Right renal cortex interstitium (tissue), 3 donors: Measurements from ENCODE around the gene ARHGEF17. TPM values are rescaled to one million over a fixed set of nuclear protein-coding genes. Genes with fewer than 3 reads are reported as not detected.

ENCODE experiments used
- DNase-seq, 3 donors: peaks; one replicate each; pipeline ENCODE4 v3.0.0-alpha.2; 2013; ENCODE audit warnings: low read depth in 3 of 3, low spot score in 2 of 3
- polyA plus RNA-seq, 3 donors: library from polyadenylated mRNA; unstranded; fragments of 120-200 nt; gene quantifications; one replicate each; pipeline ENCODE4 v1.2.1, GENCODE V29; 2013; ENCODE audit not compliant: insufficient read length in 3 of 3

Gene ARHGEF17
- polyA plus RNA-seq, 3 donors, result 70.2 to 73.5 (median 71.0) TPM

DNA sequence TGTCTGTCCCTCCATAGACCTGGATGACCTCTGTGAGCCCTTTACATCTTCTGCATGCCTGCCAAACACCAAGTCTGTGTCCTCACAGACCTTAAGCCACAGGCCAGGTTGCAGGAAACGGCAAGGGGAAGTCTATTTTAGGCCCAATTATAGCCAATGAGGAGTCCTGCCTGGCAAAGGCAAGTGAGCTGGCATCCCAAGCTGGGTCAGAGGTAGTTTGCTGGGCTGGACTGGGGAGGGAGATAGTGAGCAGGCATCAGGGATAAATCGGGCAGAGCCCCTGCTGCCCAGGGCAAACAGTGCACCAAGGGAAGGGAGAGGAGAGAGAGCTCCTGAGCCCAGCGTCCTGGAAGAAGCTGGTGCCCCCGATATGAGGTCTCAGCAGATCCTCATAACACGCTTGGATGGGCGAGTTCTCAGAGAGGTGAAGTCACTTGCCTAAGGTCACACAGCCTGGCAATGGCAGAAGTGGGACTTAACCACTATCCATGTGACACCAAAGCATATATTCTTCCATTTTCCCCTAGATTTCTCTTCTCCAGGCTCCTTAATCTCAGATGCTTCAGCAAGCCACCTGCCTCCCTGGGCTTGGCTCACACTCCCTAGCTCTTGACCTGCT lies 64.4 kb downstream of the ARHGEF17 start:
- DNase-seq, result no peak

DNA sequence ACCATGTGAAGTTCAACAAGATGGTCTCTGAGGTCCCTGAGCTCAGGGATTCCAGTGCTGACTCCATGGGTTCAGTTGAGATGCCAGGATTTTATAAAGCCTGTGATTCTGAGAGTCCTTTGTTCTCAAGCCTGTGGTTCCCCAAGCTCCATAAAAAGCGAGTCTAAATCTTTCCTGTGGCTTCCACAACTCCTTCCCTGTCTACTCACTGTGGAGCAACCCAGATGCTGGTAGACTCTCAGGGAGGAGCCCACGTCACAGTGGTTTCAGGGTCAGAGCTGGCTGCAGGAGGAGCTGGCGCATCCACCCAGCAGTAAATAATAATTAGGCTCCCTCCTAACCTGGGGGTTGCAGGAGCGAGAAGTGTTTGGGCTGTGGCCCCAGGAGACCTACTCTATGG lies 66.1 kb downstream of the ARHGEF17 start:
- no peak for DNase-seq

DNA sequence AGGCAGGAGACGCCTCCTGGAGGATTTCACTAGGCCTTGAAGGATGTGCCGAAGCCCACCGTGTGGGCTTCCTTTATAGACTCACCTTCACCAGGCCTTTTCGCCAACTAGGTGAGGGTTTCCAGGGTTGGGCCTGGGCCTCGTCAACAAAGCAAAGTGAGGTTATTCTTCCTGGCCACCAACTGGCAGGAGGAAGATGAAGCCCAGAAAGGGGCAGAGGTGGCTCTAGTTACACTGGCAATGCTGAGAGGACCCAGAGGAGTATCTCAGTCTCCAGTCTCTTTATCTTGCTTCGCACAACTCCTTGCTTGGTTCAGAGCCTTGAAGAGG lies 67.7 kb downstream of the ARHGEF17 start:
- no peak for DNase-seq

DNA sequence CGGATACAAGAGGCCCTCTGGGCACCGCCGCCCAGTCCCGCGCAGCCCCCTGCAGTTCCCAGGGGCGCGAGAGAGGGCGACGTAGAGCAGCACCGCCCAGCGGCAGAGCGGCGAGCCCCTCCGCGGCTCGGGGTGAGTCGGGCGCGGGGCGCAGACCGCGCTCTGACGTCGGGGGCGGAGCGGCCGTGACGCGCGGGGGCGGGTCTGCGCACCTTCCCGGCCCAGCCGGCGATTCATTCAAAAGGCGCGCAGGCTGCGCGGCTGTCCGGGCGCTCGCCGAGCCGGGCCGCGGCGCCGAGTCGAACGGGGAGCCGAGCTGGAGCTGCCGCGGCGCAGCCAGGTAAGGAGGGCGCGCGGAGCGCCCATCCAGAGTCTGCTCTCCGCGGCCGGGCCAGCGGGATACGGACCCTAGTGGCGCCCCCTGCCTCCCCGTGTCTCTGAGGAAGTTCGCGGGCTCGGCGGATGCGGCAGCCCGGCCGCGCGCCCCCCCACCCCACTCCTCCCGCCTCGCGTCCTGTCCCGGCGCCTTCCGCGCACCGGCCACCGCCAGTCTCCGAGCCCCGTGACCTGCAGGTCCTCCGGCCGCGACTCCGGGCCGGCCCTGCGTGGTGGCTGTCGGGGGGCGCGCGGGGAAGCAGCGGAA lies 68.2 kb downstream of the ARHGEF17 start, which contains the start of gene RELT:
TSS of gene RELT (plus strand) at position 240 of the 643 bp plus-strand sequence. CDS start 12,738 bp downstream, outside the sequence.
- peak; percentile 72 to 81 (median 80) for DNase-seq

DNA sequence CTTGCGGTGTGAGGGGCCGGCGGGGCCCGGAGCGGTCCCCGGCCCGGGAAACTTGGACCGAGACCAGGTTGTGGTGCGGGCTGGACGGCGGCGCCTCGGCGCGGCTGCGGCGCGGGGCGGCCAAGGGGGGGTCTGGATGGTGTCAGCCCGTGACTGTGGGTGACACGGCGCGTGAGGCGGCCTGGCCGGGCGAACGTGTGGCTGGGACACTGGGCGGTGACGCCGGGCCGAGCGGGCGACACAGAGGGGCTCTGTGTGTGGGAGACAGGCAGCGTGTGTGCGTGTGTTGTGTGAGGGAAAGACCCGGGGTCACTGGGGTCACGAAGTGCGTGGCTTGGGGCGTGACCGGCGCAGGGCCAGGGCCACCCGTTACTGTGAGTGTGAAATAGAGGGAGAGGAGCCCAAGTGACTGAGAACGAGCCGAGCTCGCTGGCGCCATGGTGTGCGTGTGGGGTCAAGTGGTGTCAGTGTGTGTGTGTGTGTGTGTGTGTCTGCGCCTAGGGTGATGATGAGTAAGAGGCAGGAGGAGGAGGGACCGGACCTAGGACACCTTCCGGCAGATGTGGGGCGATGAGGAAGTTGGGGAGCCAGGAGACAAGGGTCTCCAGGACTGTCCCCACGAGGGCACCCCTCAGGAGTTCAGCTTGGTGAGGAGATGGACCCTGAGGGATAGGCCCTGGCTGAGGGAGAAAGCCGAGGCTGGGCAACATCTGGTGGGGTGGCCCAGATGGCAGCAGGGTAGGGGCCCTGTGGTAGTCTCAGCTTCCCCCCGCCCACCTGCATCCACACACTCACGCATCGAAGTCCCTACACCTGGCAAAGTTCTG lies 68.9 kb downstream of the ARHGEF17 start:
- DNase-seq, result no peak

DNA sequence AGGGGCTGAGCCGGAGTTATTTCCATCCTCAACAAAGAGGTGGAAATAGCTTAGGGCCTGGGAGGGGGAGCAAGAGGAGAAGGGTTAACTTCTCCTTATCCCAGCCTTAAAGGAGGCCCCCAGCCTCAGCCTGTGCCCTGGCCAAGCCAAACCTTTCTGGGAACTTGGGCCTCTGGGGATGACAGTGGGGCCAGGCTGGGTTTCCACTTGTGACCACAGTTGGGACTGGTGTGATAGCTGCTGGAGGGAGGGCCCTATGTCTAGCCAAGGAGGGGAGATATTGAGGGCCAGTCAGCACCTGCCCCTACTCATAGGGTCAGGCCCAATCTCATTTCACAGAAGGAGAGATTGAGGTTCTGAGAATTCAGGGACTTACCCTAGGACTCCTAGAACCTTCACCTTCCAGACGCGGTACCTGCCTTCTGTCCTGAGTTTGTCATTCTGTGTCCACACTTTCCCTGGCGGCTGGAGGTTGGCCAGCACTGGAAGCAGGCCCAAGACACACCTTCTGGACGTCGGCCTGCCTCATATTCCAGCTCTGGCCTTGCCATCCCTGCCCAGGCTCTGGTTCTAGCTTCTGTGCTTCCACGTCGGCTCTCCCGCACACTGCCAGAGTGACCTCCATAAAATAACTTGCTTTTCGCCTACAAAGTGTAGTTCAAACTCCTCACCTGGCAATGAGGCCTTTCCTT lies 71.3 kb downstream of the ARHGEF17 start:
- no peak for DNase-seq

DNA sequence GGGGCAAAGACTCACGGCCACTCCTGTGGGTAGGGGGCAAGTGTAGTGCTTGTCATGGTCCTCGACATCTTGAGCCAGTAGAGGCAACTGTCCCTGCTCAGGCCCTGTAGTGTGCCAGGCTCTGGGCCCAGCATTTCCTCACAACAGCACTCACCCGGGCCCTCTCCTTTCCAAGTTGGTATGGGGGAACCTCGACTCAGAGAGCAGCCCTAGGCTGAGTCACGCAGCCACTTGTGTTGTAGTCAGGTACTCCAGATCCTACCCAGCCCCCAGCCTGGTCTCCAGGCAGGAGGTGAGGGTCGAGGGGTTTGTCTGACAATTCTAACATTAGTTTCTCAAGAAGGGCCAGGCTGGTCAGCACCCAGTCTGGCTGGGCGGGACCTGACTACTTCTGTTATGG lies 72.3 kb downstream of the ARHGEF17 start:
- no peak for DNase-seq

DNA sequence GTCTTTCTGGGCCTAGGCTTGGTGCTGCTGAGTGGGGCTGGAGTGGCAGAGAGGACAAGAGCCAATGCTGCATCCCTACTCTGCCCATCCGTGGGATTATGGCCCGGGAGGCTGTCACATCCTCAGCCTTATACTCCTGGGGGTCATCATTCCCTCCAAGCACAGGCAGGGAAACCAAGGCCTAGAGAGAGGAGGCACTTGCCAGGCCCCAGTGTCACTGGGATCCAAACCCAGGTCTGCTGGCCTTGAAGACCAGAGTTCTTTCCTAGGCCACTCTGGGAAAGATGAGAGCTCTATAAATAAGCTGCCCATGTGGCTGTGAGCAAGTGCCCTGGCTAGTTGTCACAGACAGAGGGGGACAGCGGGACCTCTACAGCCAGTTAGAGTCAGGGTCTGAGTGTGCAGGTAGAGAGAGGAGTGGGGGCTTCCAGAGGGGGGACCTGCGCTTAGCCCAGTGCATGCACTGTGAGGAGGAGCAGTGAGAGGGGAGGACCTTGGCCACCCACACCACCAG lies 72.9 kb downstream of the ARHGEF17 start:
- no peak for DNase-seq

DNA sequence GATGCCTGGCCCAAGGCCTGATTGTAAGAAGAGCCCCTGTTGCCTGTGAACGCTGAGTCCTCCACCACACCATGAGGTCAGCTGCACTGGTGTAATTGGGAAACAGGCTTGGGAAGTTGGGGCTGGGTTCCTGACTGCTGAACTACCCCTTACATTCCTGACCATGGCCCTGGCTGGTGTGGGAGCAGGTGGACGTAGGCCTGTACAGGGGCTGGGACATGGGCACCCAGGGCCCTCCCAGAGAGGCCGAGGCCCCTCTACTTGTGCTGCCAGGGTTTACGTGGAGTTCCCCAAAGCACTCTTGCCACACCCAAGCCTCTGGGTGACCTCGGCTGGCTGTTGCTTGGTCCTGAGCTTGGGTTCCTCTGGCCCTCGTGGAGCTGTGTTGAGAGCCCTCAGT lies 73.5 kb downstream of the ARHGEF17 start:
- DNase-seq, result no peak

DNA sequence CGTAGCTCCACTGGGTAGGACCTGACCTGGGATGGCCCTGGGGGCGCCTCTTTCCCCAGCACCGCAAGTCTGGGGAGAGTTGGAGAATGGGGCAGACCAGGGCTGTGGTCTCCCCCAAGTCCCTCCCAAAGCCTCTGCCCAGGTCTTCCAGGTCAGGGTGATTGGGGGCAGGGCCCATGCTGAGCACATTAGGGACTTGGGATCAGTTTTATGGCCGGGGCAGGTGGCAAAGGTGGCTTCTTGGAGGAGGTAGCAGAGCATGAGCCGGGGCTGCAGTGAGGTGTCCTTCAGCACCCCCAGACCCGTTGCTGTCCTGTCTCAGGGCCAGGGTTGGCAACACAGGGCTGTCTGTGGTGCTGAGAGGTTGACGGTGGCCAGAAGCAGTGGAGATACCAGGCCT lies 74.1 kb downstream of the ARHGEF17 start:
- DNase-seq, result no peak

DNA sequence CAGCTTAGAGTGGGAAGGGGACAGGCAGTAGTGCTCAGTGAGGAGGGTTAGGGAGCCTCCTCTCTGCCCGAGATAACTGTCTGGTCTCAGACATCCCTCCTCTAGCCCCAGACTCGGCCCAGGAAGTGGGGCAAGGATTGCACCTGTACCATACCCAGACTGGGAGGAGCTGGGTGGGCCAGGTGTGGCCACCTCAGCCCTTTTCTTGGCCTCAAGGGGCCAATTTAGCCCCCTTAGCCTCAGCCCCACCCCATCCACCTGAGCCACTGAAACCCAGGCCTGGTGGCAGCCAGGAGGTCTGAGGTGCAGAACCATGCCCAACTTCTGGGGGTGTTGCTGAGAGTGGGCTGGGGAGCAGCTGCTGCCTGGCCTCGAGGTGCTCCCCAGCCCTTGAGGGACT lies 74.7 kb downstream of the ARHGEF17 start:
- no peak for DNase-seq

DNA sequence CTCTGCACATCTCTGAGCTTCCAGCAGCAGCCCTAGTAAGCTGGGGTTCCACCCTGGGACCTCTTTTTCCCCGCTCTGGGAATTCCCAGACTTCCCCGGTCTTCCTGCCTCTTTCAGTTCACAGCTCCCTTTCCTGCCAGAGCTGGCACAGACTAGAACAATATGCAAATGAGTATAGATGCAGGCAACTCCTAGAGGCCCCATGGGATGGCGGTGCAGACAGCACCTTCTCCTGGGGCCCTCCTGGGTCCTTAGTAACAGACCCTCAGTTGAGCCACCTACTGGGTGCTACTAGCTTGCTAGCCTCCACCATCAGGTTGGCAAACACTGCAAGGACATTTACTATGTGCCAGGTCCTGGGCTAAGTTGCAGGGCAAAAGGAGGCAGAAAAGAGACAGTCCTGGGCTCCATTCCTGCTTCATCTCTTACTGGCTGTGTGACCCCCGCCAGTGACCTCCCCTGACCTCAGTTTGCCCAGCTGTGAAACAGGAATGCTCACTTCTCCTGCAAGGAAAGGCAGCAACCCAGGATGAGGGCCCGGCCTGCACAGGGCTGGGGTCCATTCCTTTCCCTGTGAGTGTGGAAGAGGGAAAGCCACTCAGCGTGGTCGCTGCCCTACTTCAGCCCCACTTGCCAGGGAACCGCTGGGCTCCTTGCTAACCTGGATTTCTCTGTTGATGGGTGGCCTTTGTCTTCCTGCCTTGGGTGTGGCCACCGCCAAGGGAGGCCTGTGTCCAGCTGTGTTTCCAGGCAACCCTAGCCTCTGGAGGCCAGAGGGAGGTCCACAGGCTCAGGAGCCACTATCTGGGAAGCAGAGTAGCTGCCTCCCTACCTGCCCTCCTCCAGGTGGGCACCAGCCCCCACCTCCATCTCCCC lies 75.4 kb downstream of the ARHGEF17 start:
- no peak for DNase-seq

DNA sequence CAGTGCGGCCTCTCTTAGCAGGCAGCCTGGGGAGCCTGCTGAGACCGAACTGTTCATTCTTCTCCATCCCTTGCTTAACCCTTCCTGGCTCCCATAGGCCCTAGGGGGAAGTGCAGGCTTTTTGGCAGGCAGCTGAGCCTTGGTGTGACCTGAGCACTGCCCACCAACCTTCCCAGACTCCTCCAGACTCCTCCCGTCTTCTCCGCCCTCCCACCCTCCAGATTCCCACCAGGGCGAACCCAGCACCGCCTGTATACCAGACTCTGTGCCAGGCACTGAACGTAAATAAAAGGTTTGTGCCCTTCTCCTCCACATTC lies 76.0 kb downstream of the ARHGEF17 start:
- no peak for DNase-seq

DNA sequence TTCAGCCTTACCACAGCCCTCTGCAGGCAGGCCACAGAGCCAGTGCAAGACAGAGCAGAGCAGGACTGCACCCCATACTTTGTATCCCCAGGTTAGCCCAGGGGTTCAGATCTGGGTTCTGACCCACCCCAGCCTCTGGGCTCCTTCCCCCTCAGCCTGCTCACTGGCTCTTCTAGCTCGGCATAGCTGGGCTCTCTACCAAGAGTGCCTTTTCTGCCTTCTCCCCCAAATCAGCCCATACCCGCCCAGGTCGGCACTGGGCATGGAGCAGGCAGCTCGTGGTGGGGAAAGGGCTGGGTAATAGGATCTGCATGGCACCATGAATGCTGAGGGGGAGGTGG lies 76.4 kb downstream of the ARHGEF17 start:
- no peak for DNase-seq

DNA sequence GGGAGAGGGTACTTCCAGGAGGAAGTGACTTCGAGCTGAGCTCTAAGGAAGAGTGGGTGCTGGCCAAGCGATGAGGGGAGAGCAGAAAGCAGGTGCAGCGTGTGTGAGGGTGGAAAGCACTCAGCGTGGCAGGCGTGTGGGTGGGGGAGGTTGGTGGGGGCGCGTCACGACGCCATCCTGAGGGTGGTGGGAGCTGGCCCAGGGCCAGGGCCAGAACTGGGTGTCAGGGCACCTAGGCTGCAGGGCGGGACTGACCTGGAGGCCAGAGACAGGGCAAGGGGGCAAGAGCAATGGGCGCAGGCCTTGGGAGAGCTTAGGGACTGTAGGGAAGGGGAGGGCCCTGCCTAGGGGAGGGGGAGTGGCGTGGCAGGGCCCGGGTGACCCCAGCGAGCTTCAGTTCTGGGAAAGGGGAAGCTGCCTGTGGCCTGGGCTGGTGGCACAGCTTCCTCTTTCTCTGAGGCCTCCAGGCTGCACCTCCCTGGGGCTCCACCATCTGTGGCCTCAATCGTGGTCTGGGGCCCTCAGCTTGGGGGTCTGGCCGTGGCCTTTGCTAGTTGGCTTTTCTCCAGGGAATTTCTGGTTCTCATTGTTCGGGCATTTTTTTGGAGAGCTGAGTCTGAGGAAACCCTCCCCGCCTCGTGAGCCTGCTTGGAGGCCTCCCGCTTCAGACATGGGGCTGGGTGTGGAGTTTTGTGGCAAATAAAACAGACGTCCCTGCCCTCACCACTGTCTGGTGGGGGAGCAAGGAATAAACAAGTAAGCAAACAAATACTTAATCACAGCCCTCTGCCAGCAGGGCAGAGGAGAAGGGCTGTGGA lies 77.0 kb downstream of the ARHGEF17 start:
- no peak for DNase-seq

DNA sequence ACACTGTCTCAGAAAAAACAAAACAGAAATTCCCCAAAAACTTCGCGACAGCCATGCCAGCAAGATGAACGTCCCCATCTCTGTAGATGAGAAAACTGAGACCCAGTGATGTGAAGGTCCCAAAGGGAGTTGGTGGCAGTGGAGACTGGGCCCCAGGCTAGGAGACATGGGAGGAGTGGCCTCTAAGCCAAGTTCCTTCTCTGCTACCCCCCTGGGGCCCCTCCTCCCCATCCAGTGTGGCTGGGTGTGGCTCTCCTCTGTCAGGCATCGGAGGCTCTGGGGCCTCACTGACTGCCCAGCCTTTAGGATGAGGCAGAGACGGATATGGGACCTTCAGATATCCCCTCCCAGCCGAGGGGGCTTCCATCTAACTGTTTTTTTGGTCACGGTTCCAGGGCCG lies 77.9 kb downstream of the ARHGEF17 start:
- no peak for DNase-seq

DNA sequence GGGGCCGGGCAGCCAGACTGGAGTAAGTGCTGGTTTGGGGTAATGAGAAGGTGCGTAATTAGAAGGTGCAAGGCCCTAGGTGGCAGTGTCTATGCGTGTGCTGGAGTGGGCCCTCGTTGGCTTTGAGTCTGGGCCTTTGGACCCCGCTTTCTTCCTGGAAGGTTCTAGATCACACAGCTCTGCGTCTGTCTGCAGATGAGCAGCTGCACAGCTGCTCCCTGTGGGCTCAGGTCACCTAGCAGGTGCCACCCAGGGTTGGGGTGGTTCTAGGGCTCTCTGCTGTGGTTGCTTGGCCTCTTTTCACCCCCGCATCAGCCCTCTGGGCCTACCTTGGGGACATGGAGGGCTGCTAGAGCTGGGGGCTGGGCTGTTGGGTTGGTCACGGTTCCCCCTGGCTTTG lies 78.5 kb downstream of the ARHGEF17 start:
- DNase-seq, result no peak

DNA sequence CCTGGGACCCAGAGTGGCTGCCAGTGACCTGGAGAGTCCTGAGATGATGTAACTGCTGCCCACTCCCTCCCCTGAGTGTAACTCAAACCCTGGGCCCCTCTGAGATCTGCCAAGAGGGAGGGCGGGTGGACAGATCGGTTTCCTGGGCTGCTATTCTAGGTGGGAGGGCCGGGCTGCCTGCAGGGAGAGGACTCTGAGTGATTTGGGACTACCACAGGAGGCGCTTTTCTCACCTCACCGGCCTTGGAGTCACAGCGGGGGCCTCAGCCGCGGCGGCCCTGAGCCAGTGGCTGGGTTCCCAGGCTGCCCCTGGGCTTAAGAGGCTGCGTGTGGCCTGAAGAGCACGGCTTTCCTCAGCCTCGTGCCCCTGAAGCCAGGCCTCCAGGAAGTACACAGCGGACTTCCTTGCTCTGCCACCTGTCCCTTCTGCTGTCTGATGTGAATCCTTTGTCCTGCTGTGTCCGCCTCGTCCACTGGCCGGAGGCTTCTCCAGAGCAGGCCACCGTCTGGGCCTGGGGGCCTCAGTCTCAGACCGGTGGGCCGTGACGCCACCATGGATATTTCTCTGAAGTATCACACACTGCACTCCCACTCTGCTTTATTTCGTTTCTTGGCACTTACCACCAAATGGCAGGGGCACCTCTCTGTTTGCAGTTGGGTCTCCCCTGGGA lies 79.7 kb downstream of the ARHGEF17 start:
- peak in 1 of 3 donors; percentile 29 for DNase-seq
